Measurements from ENCODE around the gene CNGA3.

Gene CNGA3

GRCh38 chr2:98378196-98378595, 31.9 kb downstream of the CNGA3 start:
- Mint-ChIP-seq H3K27ac (no peak overlapping the region), H3K36me3 (no peaks in the 10 kb centered on the region), H3K9me3 (no peaks in the 10 kb centered on the region), H3K4me3 (no peak overlapping the region), H3K4me1 (no peaks in the 10 kb centered on the region), H3K27me3 (peaks cover 51% of the 10 kb centered on the region)
- DNase-seq: no peak
- CTCF ChIA-PET: no interaction called here

DNA sequence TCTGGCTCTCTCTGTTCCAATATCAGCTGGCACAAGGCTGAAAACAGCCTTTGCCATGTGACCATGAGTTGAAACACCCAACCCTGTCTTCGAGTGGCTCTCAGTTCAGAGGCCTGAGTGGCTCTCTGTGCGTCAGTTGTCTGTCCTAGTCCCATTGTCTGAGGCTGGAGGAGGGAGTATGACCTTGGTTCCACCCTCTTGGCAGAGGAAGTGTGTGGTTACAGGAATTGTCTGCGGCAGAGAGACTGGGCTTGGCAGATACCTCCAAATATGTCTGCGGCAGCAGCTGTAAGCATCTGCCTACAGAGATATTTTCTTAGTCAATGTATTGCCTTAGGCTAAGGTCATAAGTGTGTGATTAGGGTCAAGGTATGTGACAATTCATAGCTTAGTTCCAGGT, 32.6 kb downstream of the CNGA3 start:
- peaks cover 48% of the 10 kb centered on the region for H3K27me3 Mint-ChIP-seq
- H3K4me1 Mint-ChIP-seq: no peaks in the 10 kb centered on the region
- H3K36me3 Mint-ChIP-seq: no peaks in the 10 kb centered on the region
- DNase-seq: no peak
- no peaks in the 10 kb centered on the region for H3K9me3 Mint-ChIP-seq
- CTCF ChIA-PET: no interaction called here
- H3K27ac Mint-ChIP-seq: no peak overlapping the region
- H3K4me3 Mint-ChIP-seq: no peak overlapping the region

- H3K9me3 Mint-ChIP-seq: no peaks in the 10 kb centered on the region
- no peaks in the 10 kb centered on the region for H3K4me1 Mint-ChIP-seq
- no peaks in the 10 kb centered on the region for H3K36me3 Mint-ChIP-seq
- CTCF ChIA-PET: no interaction called here
- no peak overlapping the region for H3K4me3 Mint-ChIP-seq
- peaks cover 47% of the 10 kb centered on the region for H3K27me3 Mint-ChIP-seq
- no peak for DNase-seq
- no peak overlapping the region for H3K27ac Mint-ChIP-seq
These were observed 33.3 kb downstream of the CNGA3 start for GRCh38 chr2:98379311-98380202.

DNA sequence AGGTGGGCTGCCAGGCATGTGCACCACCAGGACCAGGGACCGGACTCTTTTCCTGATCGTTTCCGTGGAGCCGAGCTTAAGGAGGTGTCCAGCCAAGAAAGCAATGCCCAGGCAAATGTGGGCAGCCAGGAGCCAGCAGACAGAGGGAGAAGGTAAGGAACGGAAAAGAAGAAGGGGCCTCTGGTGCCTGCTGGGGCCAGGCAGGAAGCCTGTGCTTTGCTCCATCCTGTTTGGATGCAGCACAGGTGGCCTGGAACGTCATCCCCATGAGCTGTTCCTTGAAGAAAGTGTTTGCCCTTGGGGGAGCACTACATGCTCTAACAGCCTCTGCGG, 33.9 kb downstream of the CNGA3 start:
- Mint-ChIP-seq H3K4me3 (no peak overlapping the region), H3K27ac (no peak overlapping the region), H3K4me1 (no peaks in the 10 kb centered on the region), H3K36me3 (no peaks in the 10 kb centered on the region), H3K9me3 (no peaks in the 10 kb centered on the region), H3K27me3 (peaks cover 53% of the 10 kb centered on the region)
- no peak for DNase-seq
- CTCF ChIA-PET: no interaction called here

- Mint-ChIP-seq H3K36me3 (no peaks in the 10 kb centered on the region), H3K4me1 (no peaks in the 10 kb centered on the region), H3K27ac (no peak overlapping the region), H3K4me3 (no peak overlapping the region), H3K27me3 (peaks cover 48% of the 10 kb centered on the region), H3K9me3 (no peaks in the 10 kb centered on the region)
- no peak for DNase-seq
- CTCF ChIA-PET: interaction anchor here (1.0 kb wide), 1 partner anchor 671 kb away, joined by 3 read pairs; no protein-coding TSS in a partner anchor
These were observed 35.2 kb downstream of the CNGA3 start for GRCh38 chr2:98381494-98381893.

DNA sequence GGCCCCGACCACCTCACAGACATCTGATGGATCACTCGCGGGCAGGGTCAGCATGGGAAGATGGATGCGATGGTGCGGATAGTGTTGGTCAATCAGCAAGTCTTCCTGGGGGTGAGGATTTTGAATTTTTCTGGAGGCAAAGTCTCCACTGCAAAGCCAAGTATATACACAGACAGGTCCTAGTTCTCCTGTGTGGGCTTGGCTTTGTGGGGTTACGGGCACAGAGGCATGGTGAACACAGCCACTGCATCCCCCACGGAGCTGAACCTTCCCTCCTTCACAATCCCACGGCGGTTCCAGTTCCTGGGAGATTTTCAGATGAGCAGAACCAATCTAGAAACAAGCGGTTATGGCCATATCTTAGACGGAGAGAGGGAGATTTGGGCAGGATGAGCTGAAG, 35.8 kb downstream of the CNGA3 start:
- Mint-ChIP-seq H3K4me3 (no peak overlapping the region), H3K36me3 (no peaks in the 10 kb centered on the region), H3K27me3 (peaks cover 43% of the 10 kb centered on the region), H3K27ac (no peak overlapping the region), H3K9me3 (no peaks in the 10 kb centered on the region), H3K4me1 (no peaks in the 10 kb centered on the region)
- CTCF ChIA-PET: interaction anchor here (1.0 kb wide), 2 partner anchors 10 to 672 kb away, joined by 3 read pairs; no protein-coding TSS in a partner anchor
- DNase-seq: no peak

DNA sequence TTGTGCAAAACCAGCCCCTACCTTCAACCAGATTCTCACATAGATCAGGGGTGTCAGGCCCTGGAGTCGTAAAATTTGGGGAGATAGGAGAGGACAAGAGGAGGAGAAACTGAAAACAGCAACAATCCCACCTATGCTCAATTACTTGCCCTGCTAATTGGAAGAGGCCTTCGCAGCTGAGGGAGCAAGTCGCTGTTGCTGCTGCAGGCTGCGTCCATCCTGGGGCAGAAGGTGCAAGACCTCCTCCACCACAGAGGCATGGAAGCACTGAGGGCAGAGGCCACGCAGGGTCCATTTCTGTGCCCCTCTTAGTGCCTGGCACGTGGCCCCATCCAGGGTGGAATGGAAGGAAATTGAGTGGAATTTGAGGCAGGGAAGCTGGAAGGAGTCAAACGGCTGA, 36.5 kb downstream of the CNGA3 start:
- Mint-ChIP-seq H3K4me3 (no peak overlapping the region), H3K27ac (no peak overlapping the region), H3K36me3 (no peaks in the 10 kb centered on the region), H3K4me1 (no peaks in the 10 kb centered on the region), H3K27me3 (peaks cover 39% of the 10 kb centered on the region), H3K9me3 (no peaks in the 10 kb centered on the region)
- CTCF ChIA-PET: interaction anchor here (1.0 kb wide), 1 partner anchor 10 kb away, joined by 3 read pairs; no protein-coding TSS in a partner anchor
- no peak for DNase-seq

- Mint-ChIP-seq H3K9me3 (no peaks in the 10 kb centered on the region), H3K36me3 (no peaks in the 10 kb centered on the region), H3K27ac (no peak overlapping the region), H3K4me1 (no peaks in the 10 kb centered on the region), H3K4me3 (no peak overlapping the region), H3K27me3 (peaks cover 39% of the 10 kb centered on the region)
- CTCF ChIA-PET: no interaction called here
- no peak for DNase-seq
These were observed 36.9 kb downstream of the CNGA3 start for GRCh38 chr2:98383166-98383565.

DNA sequence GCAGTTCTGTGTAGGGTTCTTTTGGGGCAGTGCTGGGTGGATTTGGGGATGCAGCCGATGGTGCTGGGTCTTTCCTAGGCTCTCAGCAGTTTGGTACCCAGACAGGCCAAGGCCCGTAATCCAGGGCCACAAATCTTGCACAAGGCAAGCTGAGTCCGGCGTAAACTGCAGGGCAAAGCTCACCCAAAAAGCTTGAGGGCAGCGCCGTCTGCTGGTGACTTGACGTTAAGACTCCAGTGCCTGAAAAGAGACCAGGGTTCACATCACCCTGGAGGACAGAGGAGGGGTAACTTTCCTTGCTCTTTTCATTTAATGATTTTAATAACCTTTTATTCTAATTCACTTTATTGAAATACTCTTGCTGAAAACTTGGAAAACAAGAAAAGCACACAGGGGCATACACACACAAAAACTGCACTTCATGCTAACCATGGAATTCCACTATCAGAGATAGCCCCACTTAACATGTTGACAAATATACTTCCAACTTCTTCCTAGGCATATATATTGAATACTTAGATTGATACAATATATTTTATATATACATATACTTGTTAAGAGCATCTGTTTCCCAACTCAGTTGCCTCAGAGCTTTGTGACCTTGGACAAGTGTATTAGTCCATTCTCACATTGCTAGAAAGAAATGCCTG, 38.9 kb downstream of the CNGA3 start:
- peak; percentile 85 for DNase-seq
- Mint-ChIP-seq H3K27ac (no peak overlapping the region), H3K4me1 (no peaks in the 10 kb centered on the region), H3K9me3 (no peaks in the 10 kb centered on the region), H3K36me3 (no peaks in the 10 kb centered on the region), H3K27me3 (peaks cover 30% of the 10 kb centered on the region), H3K4me3 (no peak overlapping the region)
- CTCF ChIA-PET: interaction anchor here (0.7 to 2.0 kb wide), 14 partner anchors 8 to 795 kb away, joined by 3 to 18 read pairs (median 4); no protein-coding TSS in a partner anchor

DNA sequence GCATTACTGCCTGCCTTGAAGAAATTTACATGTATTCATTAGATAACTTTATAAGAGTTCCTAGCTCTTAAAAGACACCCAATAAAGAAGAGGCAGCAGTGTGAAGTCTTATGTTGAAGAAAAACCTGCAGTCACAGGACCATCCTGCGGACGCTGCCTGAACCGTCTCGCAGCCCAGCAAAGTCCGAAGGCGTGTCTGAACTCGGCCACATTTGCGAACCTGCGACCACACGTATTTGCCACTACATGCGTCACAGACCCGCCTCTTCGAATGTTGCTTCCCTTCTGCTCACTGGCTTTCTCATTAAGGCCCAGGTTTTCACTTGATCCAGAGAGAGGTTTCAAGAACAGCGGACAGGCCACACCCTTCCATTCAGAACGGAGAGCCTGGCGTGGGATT, 41.2 kb downstream of the CNGA3 start:
- H3K36me3 Mint-ChIP-seq: no peaks in the 10 kb centered on the region
- CTCF ChIA-PET: no interaction called here
- H3K27ac Mint-ChIP-seq: no peak overlapping the region
- DNase-seq: no peak
- H3K4me1 Mint-ChIP-seq: no peaks in the 10 kb centered on the region
- H3K9me3 Mint-ChIP-seq: no peaks in the 10 kb centered on the region
- H3K4me3 Mint-ChIP-seq: no peak overlapping the region
- H3K27me3 Mint-ChIP-seq: peaks cover 22% of the 10 kb centered on the region

- no peak for DNase-seq
- no peak overlapping the region for H3K4me3 Mint-ChIP-seq
- H3K36me3 Mint-ChIP-seq: no peaks in the 10 kb centered on the region
- CTCF ChIA-PET: interaction anchor here (0.6 kb wide), 1 partner anchor 91 kb away, joined by 3 read pairs; no protein-coding TSS in a partner anchor
- no peak overlapping the region for H3K27ac Mint-ChIP-seq
- peaks cover 19% of the 10 kb centered on the region for H3K27me3 Mint-ChIP-seq
- H3K4me1 Mint-ChIP-seq: no peaks in the 10 kb centered on the region
- no peaks in the 10 kb centered on the region for H3K9me3 Mint-ChIP-seq
These were observed 41.8 kb downstream of the CNGA3 start for GRCh38 chr2:98388081-98388480.

DNA sequence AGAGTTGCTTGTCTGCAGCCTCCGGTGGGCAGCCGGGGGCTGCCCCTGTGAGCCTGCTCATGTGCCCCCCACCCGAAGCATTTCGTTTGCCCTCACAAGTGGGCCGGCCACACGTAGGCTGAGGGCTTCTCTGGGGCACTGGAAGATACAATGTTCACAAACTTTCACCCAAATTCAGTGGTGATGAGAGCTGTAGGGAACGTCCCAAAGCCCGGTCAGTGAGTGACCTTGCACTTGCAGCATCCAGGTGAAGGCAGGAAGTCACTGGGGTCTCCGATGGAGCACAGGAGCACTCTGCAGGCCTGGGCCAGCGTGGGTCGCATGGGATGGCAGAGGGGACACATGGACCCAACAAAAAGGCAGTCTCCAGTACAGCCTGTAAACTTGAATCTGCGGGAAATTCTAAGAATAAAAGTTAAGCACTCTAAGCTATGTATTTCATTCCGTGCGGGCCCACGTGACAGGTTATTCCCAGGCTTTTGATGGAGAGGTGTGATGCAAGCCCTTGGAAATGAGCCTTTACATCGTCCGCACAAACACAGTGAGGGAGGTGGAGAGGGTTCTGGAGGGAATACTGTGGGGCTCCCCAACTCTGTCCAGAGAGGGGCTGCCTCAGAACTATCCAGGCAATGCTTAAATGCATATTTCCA, 42.5 kb downstream of the CNGA3 start:
- no peaks in the 10 kb centered on the region for H3K4me1 Mint-ChIP-seq
- no peak overlapping the region for H3K27ac Mint-ChIP-seq
- CTCF ChIA-PET: interaction anchor here (0.6 kb wide), 1 partner anchor 91 kb away, joined by 3 read pairs; no protein-coding TSS in a partner anchor
- no peak overlapping the region for H3K4me3 Mint-ChIP-seq
- peaks cover 19% of the 10 kb centered on the region for H3K27me3 Mint-ChIP-seq
- no peak for DNase-seq
- H3K36me3 Mint-ChIP-seq: no peaks in the 10 kb centered on the region
- no peaks in the 10 kb centered on the region for H3K9me3 Mint-ChIP-seq

DNA sequence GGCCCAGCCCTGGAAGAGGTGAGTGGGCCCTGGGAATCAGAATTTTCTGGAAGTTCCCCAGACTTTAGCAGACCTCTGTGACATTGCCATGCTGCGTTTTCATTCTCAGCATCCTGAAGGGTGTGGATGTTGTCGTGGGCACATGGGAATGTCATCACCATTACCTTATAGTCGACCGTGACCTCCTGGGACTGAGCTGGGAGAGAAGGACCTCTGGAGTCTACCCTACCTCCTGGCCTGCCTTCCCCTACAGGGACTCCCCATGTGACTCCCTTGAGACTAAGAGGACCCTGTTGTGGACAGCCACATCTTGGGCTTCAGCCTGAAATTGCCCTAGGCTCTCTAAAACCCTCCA, 43.0 kb downstream of the CNGA3 start:
- no peaks in the 10 kb centered on the region for H3K36me3 Mint-ChIP-seq

GRCh38 chr2:98390571-98391476, 44.6 kb downstream of the CNGA3 start:
- no peak overlapping the region for H3K4me3 Mint-ChIP-seq
- H3K36me3 Mint-ChIP-seq: no peaks in the 10 kb centered on the region
- H3K27ac Mint-ChIP-seq: no peak overlapping the region
- peaks cover 13% of the 10 kb centered on the region for H3K27me3 Mint-ChIP-seq
- H3K9me3 Mint-ChIP-seq: no peaks in the 10 kb centered on the region
- no peaks in the 10 kb centered on the region for H3K4me1 Mint-ChIP-seq
- CTCF ChIA-PET: no interaction called here
- no peak for DNase-seq

More for the DNA sequence above, 43.0 kb downstream of the CNGA3 start:
- H3K27me3 Mint-ChIP-seq: peaks cover 19% of the 10 kb centered on the region
- H3K9me3 Mint-ChIP-seq: no peaks in the 10 kb centered on the region
- no peak overlapping the region for H3K27ac Mint-ChIP-seq
- no peak for DNase-seq
- H3K4me3 Mint-ChIP-seq: no peak overlapping the region
- no peaks in the 10 kb centered on the region for H3K4me1 Mint-ChIP-seq
- CTCF ChIA-PET: no interaction called here
